ENCODE results near the gene DAZAP1.

Gene DAZAP1

GRCh38 chr19:1466018-1466460 lies 58.7 kb downstream of the DAZAP1 start:
- Histone ChIP-seq H3K27me3 (ENCODE audit: insufficient read depth, insufficient read length) (peaks cover 52% of the 10 kb centered on the region), H3K9ac (ENCODE audit: insufficient read length, low read depth) (peak overlapping the region; percentile 81), H3K36me3 (ENCODE audit: insufficient read depth, insufficient read length, low read length) (peaks cover 6% of the 10 kb centered on the region), H3K4me1 (ENCODE audit: insufficient read depth, insufficient read length) (peaks cover 31% of the 10 kb centered on the region), H3K9me3 (ENCODE audit: insufficient read depth, low read length) (no peaks in the 10 kb centered on the region), H3K4me3 (ENCODE audit: insufficient read length, low read depth) (no peak overlapping the region)
- DNase-seq (ENCODE audit: low read depth, low spot score), result no peak
- peak; percentile 47 for TF ChIP-seq SUZ12 (IDR thresholded peaks at IDR 0.05; ENCODE audit: extremely low read depth, insufficient read depth, insufficient read length)
- TF ChIP-seq ZNF274 (IDR thresholded peaks at IDR 0.05; ENCODE audit: low read depth, low read length), result no peak

GRCh38 chr19:1466461-1467214 lies 59.3 kb downstream of the DAZAP1 start:
- peaks cover 4% of the 10 kb centered on the region for H3K36me3 ChIP-seq (ENCODE audit: insufficient read depth, insufficient read length, low read length)
- peak overlapping the region; percentile 45 for H3K4me3 ChIP-seq (ENCODE audit: insufficient read length, low read depth)
- peak overlapping the region; percentile 81 for H3K9ac ChIP-seq (ENCODE audit: insufficient read length, low read depth)
- peaks cover 54% of the 10 kb centered on the region for H3K27me3 ChIP-seq (ENCODE audit: insufficient read depth, insufficient read length)
- DNase-seq (ENCODE audit: low read depth, low spot score), result no peak
- no peaks in the 10 kb centered on the region for H3K9me3 ChIP-seq (ENCODE audit: insufficient read depth, low read length)
- TF ChIP-seq SUZ12 (IDR thresholded peaks at IDR 0.05; ENCODE audit: extremely low read depth, insufficient read depth, insufficient read length), result peak; percentile 32
- no peak for TF ChIP-seq ZNF274 (IDR thresholded peaks at IDR 0.05; ENCODE audit: low read depth, low read length)
- peaks cover 34% of the 10 kb centered on the region for H3K4me1 ChIP-seq (ENCODE audit: insufficient read depth, insufficient read length)

- TF ChIP-seq SUZ12 (IDR thresholded peaks at IDR 0.05; ENCODE audit: extremely low read depth, insufficient read depth, insufficient read length), result no peak
- no peak for TF ChIP-seq YY1 (IDR thresholded peaks at IDR 0.05; ENCODE audit: insufficient read depth, insufficient read length)
- no peak for TF ChIP-seq ZNF274 (IDR thresholded peaks at IDR 0.05; ENCODE audit: low read depth, low read length)
- no peak for DNase-seq (ENCODE audit: low read depth, low spot score)
- peaks cover 59% of the 10 kb centered on the region for H3K27me3 ChIP-seq (ENCODE audit: insufficient read depth, insufficient read length)
Observed at GRCh38 chr19:1467215-1467489, 59.8 kb downstream of the DAZAP1 start.

GRCh38 chr19:1467490-1468273 lies 60.3 kb downstream of the DAZAP1 start:
- H3K27me3 ChIP-seq (ENCODE audit: insufficient read depth, insufficient read length), result peaks cover 60% of the 10 kb centered on the region
- H3K9me3 ChIP-seq (ENCODE audit: insufficient read depth, low read length), result no peaks in the 10 kb centered on the region
- H3K36me3 ChIP-seq (ENCODE audit: insufficient read depth, insufficient read length, low read length), result peaks cover 4% of the 10 kb centered on the region
- no peak for TF ChIP-seq ZNF274 (IDR thresholded peaks at IDR 0.05; ENCODE audit: low read depth, low read length)
- TF ChIP-seq SUZ12 (IDR thresholded peaks at IDR 0.05; ENCODE audit: extremely low read depth, insufficient read depth, insufficient read length), result peak; percentile 71
- peak overlapping the region; percentile 81 for H3K9ac ChIP-seq (ENCODE audit: insufficient read length, low read depth)
- H3K4me3 ChIP-seq (ENCODE audit: insufficient read length, low read depth), result peak overlapping the region; percentile 45
- DNase-seq (ENCODE audit: low read depth, low spot score), result no peak
- peaks cover 42% of the 10 kb centered on the region for H3K4me1 ChIP-seq (ENCODE audit: insufficient read depth, insufficient read length)

More at GRCh38 chr19:1467215-1467489, 59.8 kb downstream of the DAZAP1 start:
- peaks cover 39% of the 10 kb centered on the region for H3K4me1 ChIP-seq (ENCODE audit: insufficient read depth, insufficient read length)
- no peaks in the 10 kb centered on the region for H3K9me3 ChIP-seq (ENCODE audit: insufficient read depth, low read length)
- H3K4me3 ChIP-seq (ENCODE audit: insufficient read length, low read depth), result peak overlapping the region; percentile 45
- peaks cover 4% of the 10 kb centered on the region for H3K36me3 ChIP-seq (ENCODE audit: insufficient read depth, insufficient read length, low read length)
- peak overlapping the region; percentile 81 for H3K9ac ChIP-seq (ENCODE audit: insufficient read length, low read depth)

GRCh38 chr19:1468274-1468820 lies 61.0 kb downstream of the DAZAP1 start:
- peak overlapping the region; percentile 45 for H3K4me3 ChIP-seq (ENCODE audit: insufficient read length, low read depth)
- H3K36me3 ChIP-seq (ENCODE audit: insufficient read depth, insufficient read length, low read length), result peaks cover 4% of the 10 kb centered on the region
- peaks cover 47% of the 10 kb centered on the region for H3K4me1 ChIP-seq (ENCODE audit: insufficient read depth, insufficient read length)
- peaks cover 60% of the 10 kb centered on the region for H3K27me3 ChIP-seq (ENCODE audit: insufficient read depth, insufficient read length)
- no peaks in the 10 kb centered on the region for H3K9me3 ChIP-seq (ENCODE audit: insufficient read depth, low read length)
- TF ChIP-seq YY1 (IDR thresholded peaks at IDR 0.05; ENCODE audit: insufficient read depth, insufficient read length) (no peak), ZNF274 (IDR thresholded peaks at IDR 0.05; ENCODE audit: low read depth, low read length) (no peak), SUZ12 (IDR thresholded peaks at IDR 0.05; ENCODE audit: extremely low read depth, insufficient read depth, insufficient read length) (peak; percentile 72)
- DNase-seq (ENCODE audit: low read depth, low spot score), result no peak
- peak overlapping the region; percentile 81 for H3K9ac ChIP-seq (ENCODE audit: insufficient read length, low read depth)

- no peaks in the 10 kb centered on the region for H3K9me3 ChIP-seq (ENCODE audit: insufficient read depth, low read length)
- H3K36me3 ChIP-seq (ENCODE audit: insufficient read depth, insufficient read length, low read length), result peaks cover 8% of the 10 kb centered on the region
- H3K4me1 ChIP-seq (ENCODE audit: insufficient read depth, insufficient read length), result peaks cover 48% of the 10 kb centered on the region
- H3K27me3 ChIP-seq (ENCODE audit: insufficient read depth, insufficient read length), result peaks cover 60% of the 10 kb centered on the region
- TF ChIP-seq YY1 (IDR thresholded peaks at IDR 0.05; ENCODE audit: insufficient read depth, insufficient read length), result no peak
- TF ChIP-seq SUZ12 (IDR thresholded peaks at IDR 0.05; ENCODE audit: extremely low read depth, insufficient read depth, insufficient read length), result no peak
- no peak for TF ChIP-seq ZNF274 (IDR thresholded peaks at IDR 0.05; ENCODE audit: low read depth, low read length)
- H3K9ac ChIP-seq (ENCODE audit: insufficient read length, low read depth), result peak overlapping the region; percentile 85
- no peak for DNase-seq (ENCODE audit: low read depth, low spot score)
- H3K4me3 ChIP-seq (ENCODE audit: insufficient read length, low read depth), result peak overlapping the region; percentile 53
Observed at GRCh38 chr19:1468821-1469254, 61.5 kb downstream of the DAZAP1 start.
